MCF 10A (cell line): ENCODE results near the gene KRTAP1-4. TPM values are rescaled to one million over a fixed set of nuclear protein-coding genes. Genes with fewer than 3 reads are reported as not detected.

Experiments
- Bru-seq: library from RNA; stranded (reverse); fragments of 400-500 nt; gene quantifications from one replicate; lab custom pipeline; 2021; lab: Mats Ljungman, UMichigan
- BruChase-seq, 2 experiments: library from RNA; stranded (reverse); fragments of 400-500 nt; gene quantifications; one replicate each; lab custom pipeline; 2021; lab: Mats Ljungman, UMichigan
- BruUV-seq: library from RNA; stranded (reverse); fragments of 400-500 nt; replicated peaks from 2 replicates; lab custom pipeline; 2021; lab: Mats Ljungman, UMichigan
- CTCF ChIA-PET: fragments of 300-600 bp; sonication (Branson Sonifier 250); formaldehyde crosslinking; extraction: SDS; loops from one replicate; lab custom pipeline; 2021; ENCODE audit warnings: antibody characterized with exemption, inconsistent platforms; lab: Yijun Ruan, JAX
- POLR2A ChIA-PET: fragments of 300-600, 350-650 bp; sonication (Branson Sonifier 250); formaldehyde crosslinking; extraction: SDS; loops from one replicate; lab custom pipeline; 2020; ENCODE audit warnings: antibody characterized with exemption, inconsistent platforms; lab: Yijun Ruan, JAX
- DNase-seq: peaks from one replicate; pipeline ENCODE4 v3.0.0-alpha.2; 2018; ENCODE audit not compliant: unreplicated experiment
- H3K27ac Mint-ChIP-seq: one replicate; pipeline ENCODE4 v1.8.0; 2022; ENCODE audit warnings: mild to moderate bottlenecking, low read depth, mixed read lengths; ENCODE audit not compliant: unreplicated experiment
- H3K27me3 Mint-ChIP-seq: one replicate; pipeline ENCODE4 v1.8.0; 2022; ENCODE audit warnings: mixed read lengths; ENCODE audit not compliant: insufficient read depth, unreplicated experiment
- H3K36me3 Mint-ChIP-seq: one replicate; pipeline ENCODE4 v1.8.0; 2022; ENCODE audit warnings: mild to moderate bottlenecking, moderate library complexity, mixed read lengths; ENCODE audit not compliant: insufficient read depth, unreplicated experiment
- H3K4me1 Mint-ChIP-seq: one replicate; pipeline ENCODE4 v1.8.0; 2022; ENCODE audit warnings: mixed read lengths; ENCODE audit not compliant: insufficient read depth, unreplicated experiment
- H3K4me3 Mint-ChIP-seq: one replicate; pipeline ENCODE4 v1.8.0; 2022; ENCODE audit warnings: mild to moderate bottlenecking, moderate library complexity, mixed read lengths; ENCODE audit not compliant: unreplicated experiment
- H3K9me3 Mint-ChIP-seq: one replicate; pipeline ENCODE4 v1.8.0; 2022; ENCODE audit warnings: mixed read lengths; ENCODE audit not compliant: unreplicated experiment
- CTCF ChIP-seq: fragments of 200-600 bp; IDR thresholded peaks from one replicate; pipeline ENCODE4 v1.8.0; 2022; ENCODE audit warnings: antibody characterized with exemption, mild to moderate bottlenecking; ENCODE audit not compliant: unreplicated experiment
- intact Hi-C: fragments of 100-400 bp; cut with micrococcal nuclease; formaldehyde crosslinking; loops from 2 replicates; pipeline ENCODE4 v1.14.1; 2022
- long read RNA-seq: library from polyadenylated mRNA; stranded (forward); transcript quantifications from one replicate; pipeline ENCODE4 v2.0.0, GENCODE V29; 2022
- total RNA-seq: library from RNA; stranded (reverse); gene quantifications from 2 replicates; pipeline ENCODE4 v1.2.3, GENCODE V29; 2022

KRTAP1-4 gene
- not detected in 2 replicates for total RNA-seq
- not detected for Bru-seq, nascent RNA
- BruChase-seq, experiment 1, labeled RNA remaining after a 6-hour chase, result not detected
- BruChase-seq, experiment 2, labeled RNA remaining after a 2-hour chase, result not detected
- long read RNA-seq, result 0 reads

GRCh38 chr17:41029633-41030245, at the start of gene KRTAP1-4:
Gene KRTAP1-4 (minus strand): TSS chr17:41030195. CDS start chr17:41030078, 117 bp downstream.
- Mint-ChIP-seq H3K27me3 (no peaks in the 10 kb centered on the region), H3K4me1 (no peaks in the 10 kb centered on the region), H3K36me3 (no peaks in the 10 kb centered on the region), H3K4me3 (no peak within 1 kb of the TSS), H3K27ac (no peak within 1 kb of the TSS), H3K9me3 (no peaks in the 10 kb centered on the region)
- POLR2A ChIA-PET, result interaction anchor here (0.5 to 1.5 kb wide), 2 partner anchors 9 to 1252 kb away, joined by 3 to 4 read pairs; no protein-coding TSS in a partner anchor
- no peak for TF ChIP-seq CTCF
- no peak for DNase-seq
- CTCF ChIA-PET, result interaction anchor here (1.1 to 1.2 kb wide), 2 partner anchors 293 to 519 kb away, joined by 3 read pairs; no protein-coding TSS in a partner anchor
- no TSS peak for BruUV-seq
- intact Hi-C loops, result no loop called here

GRCh38 chr17:41076788-41077187, 46.8 kb upstream of the KRTAP1-4 start:
- CTCF ChIA-PET, result no interaction called here
- no peak overlapping the region for H3K27ac Mint-ChIP-seq

GRCh38 chr17:41073676-41074075, 43.7 kb upstream of the KRTAP1-4 start:
- ChIA-PET POLR2A (no interaction called here), CTCF (no interaction called here)
- no peak for DNase-seq
- Mint-ChIP-seq H3K27ac (no peak overlapping the region), H3K4me1 (no peaks in the 10 kb centered on the region), H3K36me3 (no peaks in the 10 kb centered on the region), H3K27me3 (peaks cover 8% of the 10 kb centered on the region), H3K4me3 (no peak overlapping the region), H3K9me3 (no peaks in the 10 kb centered on the region)
- BruUV-seq, result no TSS peak
- intact Hi-C loops, result no loop called here
- TF ChIP-seq CTCF, result no peak

More at GRCh38 chr17:41076788-41077187, 46.8 kb upstream of the KRTAP1-4 start:
- no TSS peak for BruUV-seq
- Mint-ChIP-seq H3K4me3 (no peak overlapping the region), H3K27me3 (peaks cover 8% of the 10 kb centered on the region), H3K36me3 (no peaks in the 10 kb centered on the region), H3K9me3 (no peaks in the 10 kb centered on the region), H3K4me1 (no peaks in the 10 kb centered on the region)
- TF ChIP-seq CTCF, result no peak
- POLR2A ChIA-PET, result no interaction called here
- intact Hi-C loops, result no loop called here
- DNase-seq, result no peak

- CTCF ChIA-PET, result interaction anchor here (0.6 kb wide), 1 partner anchor 478 kb away, joined by 4 read pairs; no protein-coding TSS in a partner anchor
- Mint-ChIP-seq H3K27me3 (peaks cover 8% of the 10 kb centered on the region), H3K27ac (no peak overlapping the region), H3K4me1 (no peaks in the 10 kb centered on the region), H3K36me3 (no peaks in the 10 kb centered on the region), H3K9me3 (no peaks in the 10 kb centered on the region), H3K4me3 (no peak overlapping the region)
- DNase-seq, result no peak
- TF ChIP-seq CTCF, result no peak
- intact Hi-C loops, result no loop called here
- POLR2A ChIA-PET, result interaction anchor here (0.6 kb wide), 1 partner anchor 528 kb away, joined by 3 read pairs; no protein-coding TSS in a partner anchor
- BruUV-seq, result no TSS peak
Observed at GRCh38 chr17:41071606-41072360, 41.8 kb upstream of the KRTAP1-4 start.
